Suprapubic skin (tissue), 4 donors: ENCODE measurements around the gene CDKN2B-AS1. TPM values are rescaled to one million over a fixed set of nuclear protein-coding genes. Genes with fewer than 3 reads are reported as not detected.

Experiments used
- DNase-seq, 2 donors: peaks; one replicate each; pipeline ENCODE4 v3.0.0-alpha.2; 2019; ENCODE audit warnings: low spot score in 2 of 2
- H3K27ac ChIP-seq: fragments of 200-600 bp; sonication (generic); one replicate; pipeline ENCODE4 v1.5.1; 2019
- H3K27me3 ChIP-seq: fragments of 200-600 bp; sonication (generic); one replicate; pipeline ENCODE4 v1.5.1; 2019
- H3K36me3 ChIP-seq: fragments of 200-600 bp; sonication (generic); one replicate; pipeline ENCODE4 v1.5.1; 2019
- H3K4me1 ChIP-seq: fragments of 200-600 bp; sonication (generic); one replicate; pipeline ENCODE4 v1.5.1; 2019
- H3K4me3 ChIP-seq: fragments of 200-600 bp; sonication (generic); one replicate; pipeline ENCODE4 v1.5.1; 2019; ENCODE audit warnings: mild to moderate bottlenecking
- H3K9me3 ChIP-seq: fragments of 200-600 bp; sonication (generic); one replicate; pipeline ENCODE4 v1.5.1; 2019
- CTCF ChIP-seq, 2 donors: fragments of 200-600 bp in 1 of 2; fragments of 450-650 bp in 1 of 2; sonication (generic) in 1 of 2; IDR thresholded peaks; one replicate each; pipeline ENCODE4 v1.5.1; 2016 to 2019; ENCODE audit warnings: antibody characterized with exemption in 2 of 2, mild to moderate bottlenecking in 1 of 2, moderate library complexity in 1 of 2
- EP300 ChIP-seq: sonication (generic); formaldehyde crosslinking; IDR thresholded peaks from one replicate; pipeline ENCODE4 v1.6.1; 2017; ENCODE audit warnings: antibody characterized with exemption
- POLR2A ChIP-seq, 2 donors: fragments of 450-650 bp; IDR thresholded peaks; one replicate each; pipeline ENCODE4 v1.6.1; 2017; ENCODE audit warnings: antibody characterized with exemption in 2 of 2, mild to moderate bottlenecking in 2 of 2, moderate library complexity in 2 of 2
- POLR2AphosphoS5 ChIP-seq, 3 donors: sonication (generic); formaldehyde crosslinking; IDR thresholded peaks; one replicate each; pipeline ENCODE4 v1.6.1; 2017; ENCODE audit warnings: antibody characterized with exemption in 3 of 3
- WGBS: methylation state at CpG from one replicate; pipeline ENCODE4 v1.1.5; 2018; 5-methylcytosine and 5-hydroxymethylcytosine counted together
- total RNA-seq, 4 donors: library from RNA; depleted of rRNA; stranded (reverse); fragments of >200 nt; gene quantifications; one replicate each; pipeline ENCODE4 v1.1.0, GENCODE V29; 2016

CDKN2B-AS1 gene
- total RNA-seq, 4 donors from 2014 or later, result 0.59 TPM; not detected in 3

DNA sequence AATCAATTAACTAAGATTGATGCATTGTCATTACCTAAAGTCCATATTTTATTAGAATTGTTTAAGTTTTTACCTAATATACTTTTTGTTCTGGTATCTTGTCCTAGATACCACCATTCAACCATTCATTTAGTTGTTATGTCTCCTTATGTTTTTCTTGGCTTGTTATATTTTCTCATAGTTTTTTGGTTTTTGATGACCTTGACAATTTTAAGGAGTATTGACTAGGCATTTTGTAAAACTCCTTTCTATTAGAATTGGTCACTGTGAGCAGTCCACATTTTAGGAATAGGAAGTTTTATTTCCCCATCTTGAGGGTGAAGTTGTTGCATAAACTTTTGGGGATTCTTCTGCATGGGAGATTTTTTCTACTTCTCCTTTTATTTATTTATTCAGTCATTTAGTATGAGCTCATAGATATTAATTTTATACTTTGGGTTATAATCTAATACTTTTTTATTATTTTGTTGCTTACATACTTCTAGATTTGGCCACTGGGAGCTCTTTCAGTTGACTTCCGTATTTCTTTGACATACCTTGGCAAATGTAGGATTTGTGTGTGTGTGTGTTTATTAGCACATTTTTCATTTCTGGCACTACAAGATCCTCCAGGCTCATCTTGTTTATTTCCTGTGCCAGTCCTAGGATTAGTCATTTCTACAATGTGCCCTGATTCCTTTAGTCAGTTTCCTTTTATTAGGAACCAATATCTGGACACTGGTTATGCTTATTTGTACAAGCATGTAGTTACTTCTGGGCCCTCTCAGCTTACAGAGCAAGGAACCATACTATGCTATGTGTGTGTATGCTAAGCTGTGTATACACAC, 149.4 kb downstream of the CDKN2B-AS1 start:
- Histone ChIP-seq H3K27ac (no peak overlapping the region), H3K4me3 (no peak overlapping the region), H3K27me3 (no peaks in the 10 kb centered on the region), H3K4me1 (peaks cover 20% of the 10 kb centered on the region), H3K9me3 (no peaks in the 10 kb centered on the region), H3K36me3 (no peaks in the 10 kb centered on the region)
- TF ChIP-seq POLR2AphosphoS5 (IDR thresholded peaks at IDR 0.05), result no peak
- no peak for TF ChIP-seq POLR2A (IDR thresholded peaks at IDR 0.05)
- no peak for TF ChIP-seq CTCF (IDR thresholded peaks at IDR 0.05)
- no peak for TF ChIP-seq EP300
- WGBS, result 0% methylated on average over 1 of the region's 1 CpG
- no peak for DNase-seq

- no peak overlapping the region for H3K27ac ChIP-seq
- peaks cover 16% of the 10 kb centered on the region for H3K4me1 ChIP-seq
- DNase-seq, result no peak
- H3K36me3 ChIP-seq, result no peaks in the 10 kb centered on the region
- TF ChIP-seq POLR2AphosphoS5 (IDR thresholded peaks at IDR 0.05), result no peak
- H3K27me3 ChIP-seq, result no peaks in the 10 kb centered on the region
- no peak overlapping the region for H3K4me3 ChIP-seq
- WGBS, result 89% methylated on average over 3 of the region's 3 CpGs
- no peaks in the 10 kb centered on the region for H3K9me3 ChIP-seq
Measured at GRCh38 chr9:22146604-22147003, 152.0 kb downstream of the CDKN2B-AS1 start.

GRCh38 chr9:22147813-22148527, 153.4 kb downstream of the CDKN2B-AS1 start:
- H3K27me3 ChIP-seq, result no peaks in the 10 kb centered on the region
- H3K4me1 ChIP-seq, result peaks cover 6% of the 10 kb centered on the region
- no peaks in the 10 kb centered on the region for H3K9me3 ChIP-seq
- DNase-seq, result no peak
- H3K27ac ChIP-seq, result peak overlapping the region; percentile 57
- TF ChIP-seq POLR2AphosphoS5 (IDR thresholded peaks at IDR 0.05), result no peak
- no peak for TF ChIP-seq EP300
- no peak for TF ChIP-seq POLR2A (IDR thresholded peaks at IDR 0.05)
- TF ChIP-seq CTCF (IDR thresholded peaks at IDR 0.05), result no peak
- 75% methylated on average over 8 of the region's 8 CpGs for WGBS
- H3K4me3 ChIP-seq, result no peak overlapping the region
- no peaks in the 10 kb centered on the region for H3K36me3 ChIP-seq

- TF ChIP-seq POLR2AphosphoS5 (IDR thresholded peaks at IDR 0.05) (no peak), EP300 (no peak), CTCF (IDR thresholded peaks at IDR 0.05) (no peak), POLR2A (IDR thresholded peaks at IDR 0.05) (no peak)
- H3K36me3 ChIP-seq, result no peaks in the 10 kb centered on the region
- no peak overlapping the region for H3K4me3 ChIP-seq
- no peak for DNase-seq
- H3K27ac ChIP-seq, result peak overlapping the region; percentile 57
- no peaks in the 10 kb centered on the region for H3K27me3 ChIP-seq
- peaks cover 6% of the 10 kb centered on the region for H3K4me1 ChIP-seq
- H3K9me3 ChIP-seq, result no peaks in the 10 kb centered on the region
Measured at GRCh38 chr9:22148528-22148875, 153.9 kb downstream of the CDKN2B-AS1 start.

DNA sequence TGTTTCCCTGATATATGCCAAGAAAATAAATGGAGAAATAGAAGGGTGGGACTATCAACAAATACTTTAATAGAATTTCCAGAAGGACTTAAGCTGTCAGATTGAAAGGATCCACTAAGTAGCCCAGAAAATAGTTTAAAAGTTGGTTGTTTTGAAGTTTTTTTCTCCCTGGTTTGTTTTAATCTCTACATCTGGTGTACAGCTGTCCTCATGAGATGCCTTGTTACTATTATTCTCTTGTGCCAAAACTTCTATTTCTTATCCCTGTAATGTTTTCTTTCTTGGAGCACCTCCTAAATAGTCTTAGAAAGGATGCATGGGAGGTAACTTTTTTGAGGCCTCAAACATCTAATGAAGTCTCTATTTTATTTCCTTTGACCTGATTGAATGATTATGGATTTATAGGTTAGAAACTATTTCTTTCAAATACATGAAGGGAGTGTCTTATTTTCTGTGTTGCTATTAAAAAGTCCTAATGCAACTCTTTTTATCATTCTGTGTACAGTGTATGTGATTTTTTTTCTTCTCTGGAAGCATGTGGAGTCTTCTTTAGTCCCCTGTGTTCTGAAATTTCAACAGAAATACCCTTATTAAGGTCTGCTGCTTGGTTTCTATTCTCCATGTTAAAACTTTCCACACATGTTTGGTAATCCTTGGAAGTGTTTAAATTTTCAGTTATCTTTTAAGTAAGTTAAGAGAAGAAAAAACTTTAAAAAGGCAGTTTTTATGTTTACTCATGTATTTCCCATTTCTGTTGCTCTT, 154.5 kb downstream of the CDKN2B-AS1 start:
- Histone ChIP-seq H3K4me1 (peaks cover 6% of the 10 kb centered on the region), H3K27me3 (no peaks in the 10 kb centered on the region), H3K27ac (peak overlapping the region; percentile 57), H3K36me3 (no peaks in the 10 kb centered on the region), H3K4me3 (no peak overlapping the region), H3K9me3 (no peaks in the 10 kb centered on the region)
- no peak for DNase-seq
- TF ChIP-seq POLR2AphosphoS5 (IDR thresholded peaks at IDR 0.05) (no peak), EP300 (no peak), CTCF (IDR thresholded peaks at IDR 0.05) (no peak), POLR2A (IDR thresholded peaks at IDR 0.05) (no peak)
